Measurements from ENCODE around the gene ZNF664. TPM values are rescaled to one million over a fixed set of nuclear protein-coding genes. Genes with fewer than 3 reads are reported as not detected.

ZNF664 gene
- total RNA-seq, 3 donors from 2014 or later: 101 to 132 (median 101) TPM

DNA sequence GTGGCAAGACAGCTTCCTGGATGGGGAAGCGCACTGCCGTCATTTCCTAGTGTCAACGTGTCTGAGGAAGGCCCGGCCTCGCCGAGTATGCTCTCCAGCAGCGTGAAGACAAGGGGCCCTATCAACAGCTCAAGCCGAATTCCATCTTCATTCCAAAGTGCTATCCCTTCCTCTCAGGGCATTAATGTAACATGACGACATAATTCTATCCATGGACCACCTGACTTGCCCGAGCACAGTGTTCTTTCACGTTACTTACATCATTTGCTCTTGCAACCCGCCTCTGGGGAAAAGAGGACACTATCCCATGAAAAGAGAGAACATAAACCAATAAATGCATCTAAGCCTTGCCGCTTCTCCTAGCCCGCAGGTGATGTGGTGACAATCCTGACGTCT, 23.2 kb upstream of the ZNF664 start:
- intact Hi-C loops (cut with DNase I, micrococcal nuclease): no loop called here
- ATAC-seq: no peak
- no peak for TF ChIP-seq CTCF (IDR thresholded peaks at IDR 0.05)
- DNase-seq: no peak
- no peak overlapping the region for H3K4me3 ChIP-seq
- H3K36me3 ChIP-seq (ENCODE audit: low read depth): no peaks in the 10 kb centered on the region
- peaks cover 4% of the 10 kb centered on the region for H3K4me1 ChIP-seq (ENCODE audit: low read depth)
- H3K9me3 ChIP-seq: no peaks in the 10 kb centered on the region

DNA sequence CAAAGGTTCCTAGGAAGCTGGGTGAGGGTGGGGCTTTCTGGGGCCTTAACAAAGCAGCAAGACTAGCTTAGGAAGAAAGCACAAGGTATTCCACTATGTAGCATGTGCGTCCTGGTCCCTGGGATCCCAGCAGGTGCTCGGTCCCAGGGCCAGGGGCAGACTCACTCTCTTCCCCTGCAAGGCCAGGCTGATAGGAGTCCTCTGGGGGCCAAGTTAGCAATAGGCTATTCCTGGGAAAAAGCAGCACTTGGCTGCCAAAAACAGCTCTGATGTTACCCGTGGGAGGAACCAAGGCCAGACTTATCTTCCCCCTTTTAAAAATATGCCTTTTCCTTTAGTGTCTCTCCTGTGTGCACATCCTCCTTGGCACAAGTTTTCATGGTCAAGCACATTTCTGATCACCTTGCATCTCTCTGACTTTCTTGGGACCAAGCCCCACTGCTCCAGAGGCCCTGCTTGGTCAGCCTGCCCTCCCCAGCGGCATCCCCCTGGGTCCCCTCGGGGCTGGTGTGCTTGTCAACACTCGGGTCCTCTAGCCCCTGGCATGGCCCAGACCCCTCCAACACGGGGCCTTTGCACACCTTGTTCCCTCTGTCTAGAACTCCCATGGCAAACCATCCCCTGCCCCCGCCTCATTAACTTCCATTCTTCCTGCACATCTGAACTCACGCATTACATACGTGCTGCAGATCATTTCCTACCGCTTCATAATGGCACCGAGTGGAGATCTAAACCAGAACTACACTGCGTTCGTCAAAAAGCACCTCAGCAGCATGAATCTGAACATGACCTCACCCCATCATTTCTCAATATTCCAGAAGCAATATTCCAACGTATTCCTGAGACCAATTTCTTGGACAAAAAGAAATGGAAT, 22.3 kb upstream of the ZNF664 start:
- no peak for ATAC-seq
- H3K9me3 ChIP-seq: no peaks in the 10 kb centered on the region
- H3K4me1 ChIP-seq (ENCODE audit: low read depth): peaks cover 4% of the 10 kb centered on the region
- intact Hi-C loops (cut with DNase I, micrococcal nuclease): no loop called here
- H3K36me3 ChIP-seq (ENCODE audit: low read depth): no peaks in the 10 kb centered on the region
- DNase-seq: no peak
- no peak for TF ChIP-seq CTCF (IDR thresholded peaks at IDR 0.05)
- no peak overlapping the region for H3K4me3 ChIP-seq

DNA sequence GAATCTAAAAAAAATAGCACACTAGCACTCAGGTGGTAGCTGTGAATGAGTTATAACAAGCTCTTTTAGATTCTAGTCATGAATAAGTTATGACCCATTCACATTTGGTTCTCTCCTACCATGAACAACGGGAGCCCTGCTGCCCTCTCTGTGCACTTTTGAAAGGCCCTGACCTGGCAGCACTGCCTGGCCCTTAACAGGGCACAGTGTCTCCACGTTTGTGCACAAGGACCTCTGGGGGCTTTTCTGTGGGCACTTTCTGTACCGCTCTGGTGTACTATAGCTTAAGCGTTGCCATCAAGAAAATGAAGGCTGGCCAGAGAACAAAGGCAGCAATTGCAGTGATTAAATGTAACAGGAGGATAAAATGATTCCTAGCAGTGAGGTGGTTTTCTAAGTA, 21.5 kb upstream of the ZNF664 start:
- ATAC-seq (no peak), DNase-seq (no peak)
- no peaks in the 10 kb centered on the region for H3K9me3 ChIP-seq
- H3K4me1 ChIP-seq (ENCODE audit: low read depth): peaks cover 6% of the 10 kb centered on the region
- no peak overlapping the region for H3K4me3 ChIP-seq
- H3K36me3 ChIP-seq (ENCODE audit: low read depth): no peaks in the 10 kb centered on the region
- no peak for TF ChIP-seq CTCF (IDR thresholded peaks at IDR 0.05)
- intact Hi-C loops (cut with DNase I, micrococcal nuclease): no loop called here

- H3K4me1 ChIP-seq (ENCODE audit: low read depth): peaks cover 6% of the 10 kb centered on the region
- intact Hi-C loops (cut with DNase I, micrococcal nuclease): no loop called here
- no peaks in the 10 kb centered on the region for H3K9me3 ChIP-seq
- H3K36me3 ChIP-seq (ENCODE audit: low read depth): no peaks in the 10 kb centered on the region
- DNase-seq (no peak), ATAC-seq (peak; percentile 18)
- no peak overlapping the region for H3K4me3 ChIP-seq
- no peak for TF ChIP-seq CTCF (IDR thresholded peaks at IDR 0.05)
Observed at GRCh38 chr12:123952037-123952436, 21.0 kb upstream of the ZNF664 start.

DNA sequence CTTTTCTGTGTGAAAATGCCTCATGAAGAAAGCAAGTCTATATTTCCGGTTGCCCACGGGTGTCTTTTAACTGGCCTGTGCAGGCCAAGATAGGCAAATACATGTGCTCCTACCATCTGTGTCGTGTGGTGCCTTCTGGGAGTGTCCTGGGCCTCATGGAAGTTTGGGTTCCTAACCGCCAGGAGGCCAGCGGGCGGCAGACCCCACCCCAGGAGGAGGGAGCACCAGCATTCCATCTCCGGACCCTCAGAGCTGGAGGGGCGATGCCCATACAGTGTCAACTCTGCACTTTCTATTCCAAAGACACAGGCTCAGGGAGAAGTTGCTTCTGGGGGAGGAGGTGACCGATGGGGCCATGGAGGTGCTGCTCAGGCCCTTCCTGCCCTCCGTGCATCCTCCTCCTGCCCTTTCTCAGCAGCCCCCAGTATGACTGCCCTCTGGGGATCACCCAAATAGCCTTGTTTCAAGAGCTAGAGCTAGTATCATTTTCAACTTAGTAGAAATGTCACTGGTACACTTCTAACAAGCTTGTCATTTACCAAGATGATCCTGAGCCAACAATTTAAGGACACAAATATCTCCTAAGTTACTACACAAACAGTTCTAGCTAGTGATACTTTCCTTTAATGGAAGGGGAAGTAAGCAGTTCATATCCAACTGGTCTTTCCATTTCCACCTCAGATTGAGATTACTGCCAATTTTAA, 18.2 kb upstream of the ZNF664 start:
- intact Hi-C loops (cut with DNase I, micrococcal nuclease): no loop called here
- ATAC-seq (no peak), DNase-seq (no peak)
- H3K36me3 ChIP-seq (ENCODE audit: low read depth): no peaks in the 10 kb centered on the region
- no peaks in the 10 kb centered on the region for H3K9me3 ChIP-seq
- TF ChIP-seq CTCF (IDR thresholded peaks at IDR 0.05): no peak
- peaks cover 6% of the 10 kb centered on the region for H3K4me1 ChIP-seq (ENCODE audit: low read depth)
- no peak overlapping the region for H3K4me3 ChIP-seq
